ENCODE data around the gene SPATA31E1. TPM values are rescaled to one million over a fixed set of nuclear protein-coding genes. Genes with fewer than 3 reads are reported as not detected.
"Not testable (repeated sequence)": the region's sequence is repeated elsewhere in the genome, so short reads cannot be mapped to it uniquely, and the experiment has no call there.

Gene SPATA31E1
- total and polyA plus RNA-seq, 9 donors = not detected

- H3K27me3 ChIP-seq (ENCODE audit: control insufficient read depth, insufficient read depth, low read length); H3K27ac ChIP-seq (ENCODE audit: low read length); DNase-seq; H3K4me1 ChIP-seq (ENCODE audit: control insufficient read depth, insufficient read depth, low read length); H3K9me3 ChIP-seq (replicated peaks; ENCODE audit: control insufficient read depth, low read depth, low read length); H3K4me3 ChIP-seq (ENCODE audit: low read length); H3K36me3 ChIP-seq (ENCODE audit: control insufficient read depth, insufficient read depth, low read length): not testable (repeated sequence)
- 70% methylated on average over 7 of the region's 8 CpGs for WGBS (ENCODE audit: insufficient coverage)
Measured at GRCh38 chr9:87921561-87921960, 38.9 kb downstream of the SPATA31E1 start.

GRCh38 chr9:87923012-87923411, 40.3 kb downstream of the SPATA31E1 start:
- not testable (repeated sequence) for H3K36me3 ChIP-seq (ENCODE audit: control insufficient read depth, insufficient read depth, low read length); H3K27me3 ChIP-seq (ENCODE audit: control insufficient read depth, insufficient read depth, low read length); H3K9me3 ChIP-seq (replicated peaks; ENCODE audit: control insufficient read depth, low read depth, low read length); H3K27ac ChIP-seq (ENCODE audit: low read length); H3K4me1 ChIP-seq (ENCODE audit: control insufficient read depth, insufficient read depth, low read length); DNase-seq; H3K4me3 ChIP-seq (ENCODE audit: low read length)
- WGBS (ENCODE audit: insufficient coverage) = 69% methylated on average over 4 of the region's 10 CpGs

GRCh38 chr9:87924851-87925250, 42.2 kb downstream of the SPATA31E1 start:
- not testable (repeated sequence) for H3K4me3 ChIP-seq (ENCODE audit: low read length); H3K4me1 ChIP-seq (ENCODE audit: control insufficient read depth, insufficient read depth, low read length); H3K9me3 ChIP-seq (replicated peaks; ENCODE audit: control insufficient read depth, low read depth, low read length); DNase-seq; H3K27ac ChIP-seq (ENCODE audit: low read length); H3K36me3 ChIP-seq (ENCODE audit: control insufficient read depth, insufficient read depth, low read length); H3K27me3 ChIP-seq (ENCODE audit: control insufficient read depth, insufficient read depth, low read length)
- WGBS (ENCODE audit: insufficient coverage) = 96% methylated on average over 7 of the region's 10 CpGs

- H3K27ac ChIP-seq (ENCODE audit: low read length); DNase-seq; H3K4me3 ChIP-seq (ENCODE audit: low read length); H3K27me3 ChIP-seq (ENCODE audit: control insufficient read depth, insufficient read depth, low read length); H3K9me3 ChIP-seq (replicated peaks; ENCODE audit: control insufficient read depth, low read depth, low read length); H3K4me1 ChIP-seq (ENCODE audit: control insufficient read depth, insufficient read depth, low read length); H3K36me3 ChIP-seq (ENCODE audit: control insufficient read depth, insufficient read depth, low read length): not testable (repeated sequence)
Measured at GRCh38 chr9:87929152-87929551, 46.5 kb downstream of the SPATA31E1 start.

GRCh38 chr9:87934444-87934843, 51.8 kb downstream of the SPATA31E1 start:
- H3K27me3 ChIP-seq (ENCODE audit: control insufficient read depth, insufficient read depth, low read length); H3K27ac ChIP-seq (ENCODE audit: low read length); H3K4me1 ChIP-seq (ENCODE audit: control insufficient read depth, insufficient read depth, low read length); H3K4me3 ChIP-seq (ENCODE audit: low read length); DNase-seq; H3K9me3 ChIP-seq (replicated peaks; ENCODE audit: control insufficient read depth, low read depth, low read length); H3K36me3 ChIP-seq (ENCODE audit: control insufficient read depth, insufficient read depth, low read length): not testable (repeated sequence)
- no CpG with 5 or more reads among the region's 7 CpGs for WGBS (ENCODE audit: insufficient coverage)

GRCh38 chr9:87937352-87937751, 54.7 kb downstream of the SPATA31E1 start:
- DNase-seq; H3K36me3 ChIP-seq (ENCODE audit: control insufficient read depth, insufficient read depth, low read length); H3K27me3 ChIP-seq (ENCODE audit: control insufficient read depth, insufficient read depth, low read length); H3K9me3 ChIP-seq (replicated peaks; ENCODE audit: control insufficient read depth, low read depth, low read length); H3K4me1 ChIP-seq (ENCODE audit: control insufficient read depth, insufficient read depth, low read length); H3K4me3 ChIP-seq (ENCODE audit: low read length); H3K27ac ChIP-seq (ENCODE audit: low read length): not testable (repeated sequence)
- WGBS (ENCODE audit: insufficient coverage) = no CpG with 5 or more reads among the region's 12 CpGs

GRCh38 chr9:87937918-87938317, 55.2 kb downstream of the SPATA31E1 start:
- not testable (repeated sequence) for H3K9me3 ChIP-seq (replicated peaks; ENCODE audit: control insufficient read depth, low read depth, low read length); H3K27ac ChIP-seq (ENCODE audit: low read length); DNase-seq; H3K27me3 ChIP-seq (ENCODE audit: control insufficient read depth, insufficient read depth, low read length); H3K36me3 ChIP-seq (ENCODE audit: control insufficient read depth, insufficient read depth, low read length); H3K4me3 ChIP-seq (ENCODE audit: low read length); H3K4me1 ChIP-seq (ENCODE audit: control insufficient read depth, insufficient read depth, low read length)
- 67% methylated on average over 1 of the region's 9 CpGs for WGBS (ENCODE audit: insufficient coverage)

GRCh38 chr9:87938336-87938735, 55.7 kb downstream of the SPATA31E1 start:
- H3K27ac ChIP-seq (ENCODE audit: low read length); H3K4me3 ChIP-seq (ENCODE audit: low read length); H3K27me3 ChIP-seq (ENCODE audit: control insufficient read depth, insufficient read depth, low read length); H3K4me1 ChIP-seq (ENCODE audit: control insufficient read depth, insufficient read depth, low read length); DNase-seq; H3K36me3 ChIP-seq (ENCODE audit: control insufficient read depth, insufficient read depth, low read length); H3K9me3 ChIP-seq (replicated peaks; ENCODE audit: control insufficient read depth, low read depth, low read length): not testable (repeated sequence)
- WGBS (ENCODE audit: insufficient coverage) = no CpG with 5 or more reads among the region's 12 CpGs

Other genes starting within 250 kb of the SPATA31E1 start
- gene CTSL, start 156.8 kb upstream of the SPATA31E1 start, total RNA-seq = 66.3 TPM
- gene CTSL, start 156.8 kb upstream of the SPATA31E1 start, polyA plus RNA-seq (ENCODE audit: insufficient read depth in 1 of 8, insufficient read length in 8 of 8, low replicate concordance in 1 of 8) = 10 to 100 TPM; 42.8 to 80.3 (median 50.7) TPM
- gene SPATA31C1, start 35.1 kb downstream of the SPATA31E1 start, total RNA-seq = 0.04 TPM
- under 1 TPM in 6 of 8 donors, not detected in 2; 0.04 to 0.49 (median 0.13) TPM for gene SPATA31C1, start 35.1 kb downstream of the SPATA31E1 start, polyA plus RNA-seq (ENCODE audit: insufficient read depth in 1 of 8, insufficient read length in 8 of 8, low replicate concordance in 1 of 8)
- gene CDK20, start 91.7 kb downstream of the SPATA31E1 start, total RNA-seq = 5.3 TPM
- gene CDK20, start 91.7 kb downstream of the SPATA31E1 start, polyA plus RNA-seq (ENCODE audit: insufficient read depth in 1 of 8, insufficient read length in 8 of 8, low replicate concordance in 1 of 8) = 1 to 10 TPM; 5.4 to 7.7 (median 6.1) TPM

Data from muscle of leg (tissue), 11 donors.